ELF-1 (cell line): ENCODE measurements around the gene CUEDC1.

Experiments
- DNase-seq: peaks from one replicate; pipeline ENCODE4 v3.0.0-alpha.2; 2016; ENCODE audit warnings: low read depth, low spot score

The CUEDC1 gene

DNA sequence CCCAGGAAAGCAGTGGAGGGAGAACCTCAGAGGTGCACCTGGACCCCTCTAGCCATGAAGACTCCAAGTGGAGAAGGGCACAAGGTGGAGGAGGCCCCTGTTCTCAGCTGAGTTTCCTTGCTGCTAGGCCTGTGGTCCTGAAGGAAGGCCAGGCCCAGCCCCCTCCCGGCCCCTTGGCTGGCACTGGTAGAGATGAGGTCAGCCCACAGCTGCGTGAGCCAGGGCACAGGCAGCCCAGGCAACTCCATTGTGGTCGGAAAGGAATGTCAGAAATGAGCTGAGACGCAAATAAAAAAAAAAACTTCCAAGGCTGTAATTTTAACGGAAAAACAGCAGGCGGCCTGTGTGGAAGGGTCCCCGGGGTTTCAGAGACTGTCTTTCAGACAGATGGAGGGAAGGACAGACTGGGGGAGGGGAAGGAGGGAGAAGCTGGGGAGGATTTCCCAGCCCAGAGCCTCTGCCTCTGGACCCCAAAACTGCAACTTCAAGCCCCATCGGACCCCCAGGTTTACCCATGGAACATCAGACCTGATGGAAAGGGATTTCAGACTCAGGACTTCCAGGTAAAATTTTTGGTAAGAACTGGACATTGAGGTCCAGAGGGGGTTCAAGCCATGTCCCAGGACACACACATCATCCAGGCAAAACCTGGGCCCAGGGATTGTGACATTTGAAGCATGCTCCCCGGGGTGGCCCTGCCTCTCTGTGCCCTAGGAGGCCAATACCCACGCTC is 79.8 kb downstream of the CUEDC1 start:
- peak; percentile 94 for DNase-seq

- peak; percentile 90 for DNase-seq
These were observed 80.5 kb downstream of the CUEDC1 start for GRCh38 chr17:57874434-57875289.

DNA sequence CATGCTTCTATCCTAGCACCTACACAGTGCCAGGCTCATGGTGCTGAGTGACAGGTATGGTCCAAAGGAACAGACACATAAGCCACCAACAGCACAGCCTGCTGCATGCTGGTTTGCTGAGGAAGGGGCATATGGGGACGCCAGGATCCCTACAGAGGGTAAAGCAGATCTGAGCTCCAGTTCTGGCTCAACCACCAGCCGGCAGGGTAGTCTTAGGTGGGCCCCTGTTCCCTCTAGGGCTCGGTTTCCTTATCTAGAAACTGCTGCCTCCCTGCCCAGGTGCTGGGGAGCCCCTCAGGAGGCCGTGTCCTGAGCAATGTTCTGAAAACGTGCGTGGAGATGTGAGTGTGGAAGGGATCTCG is 81.2 kb downstream of the CUEDC1 start:
- DNase-seq: no peak

DNA sequence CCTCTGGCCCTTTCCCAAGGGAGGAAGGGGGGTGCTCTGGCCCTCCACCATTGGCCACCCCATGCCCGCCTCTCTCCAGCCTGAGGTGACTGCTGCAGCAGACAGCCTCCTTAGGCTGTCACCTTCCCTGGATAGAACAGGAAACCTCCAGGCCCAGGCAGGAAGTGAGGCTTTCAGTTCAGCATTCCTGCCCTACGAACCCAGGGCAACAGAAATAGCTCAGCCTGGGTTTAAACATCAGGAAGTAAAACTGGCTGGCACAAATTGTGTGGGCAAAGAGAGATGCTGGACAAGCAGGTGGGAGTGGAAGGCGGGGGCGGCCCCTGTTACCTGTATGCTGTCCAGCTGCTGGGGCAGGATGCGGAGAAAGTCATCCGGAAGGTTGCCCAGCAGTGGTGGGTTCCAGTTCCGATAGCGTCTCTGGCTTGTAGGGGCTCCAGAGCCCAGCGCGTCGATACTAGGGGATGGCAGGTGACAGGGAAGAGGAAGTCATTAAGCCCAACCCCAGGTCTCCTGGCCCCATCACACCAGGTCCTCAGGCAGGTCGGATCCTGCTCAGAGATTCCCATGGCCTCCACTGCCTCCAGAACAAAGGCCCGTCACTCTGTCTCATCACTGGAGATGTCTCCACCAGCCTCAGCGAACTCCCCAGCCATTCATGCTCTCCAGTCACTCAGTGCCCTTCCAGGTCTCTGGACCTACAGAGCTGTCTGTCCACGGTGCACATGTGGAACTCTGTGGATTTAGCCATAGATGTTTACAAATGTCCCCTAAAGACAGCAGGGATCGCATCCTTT is 81.8 kb downstream of the CUEDC1 start:
- no peak for DNase-seq

DNA sequence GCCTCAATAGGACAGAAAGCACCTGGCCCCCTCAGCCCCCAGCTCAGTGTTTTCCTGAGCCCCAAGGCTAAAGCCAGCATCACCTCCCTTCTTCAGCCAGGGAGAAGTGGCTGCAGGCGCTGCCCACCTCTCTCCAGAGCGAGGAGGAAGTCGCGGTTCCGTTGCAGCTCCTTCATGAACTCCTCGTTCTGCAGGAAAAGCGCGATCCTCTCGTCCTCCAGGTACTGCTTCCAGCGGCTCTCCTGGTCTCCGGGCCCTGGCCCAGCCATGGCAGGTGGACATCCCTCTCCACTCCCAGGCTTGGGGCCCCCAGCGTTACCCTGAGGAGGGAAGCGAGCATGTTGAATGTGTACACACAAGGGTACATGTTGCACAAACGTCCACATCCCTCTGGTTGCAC is 82.7 kb downstream of the CUEDC1 start:
- DNase-seq: no peak

GRCh38 chr17:57871863-57872262 is 83.3 kb downstream of the CUEDC1 start:
- peak; percentile 14 for DNase-seq

- DNase-seq: no peak
These were observed 84.1 kb downstream of the CUEDC1 start for GRCh38 chr17:57871155-57871554.

DNA sequence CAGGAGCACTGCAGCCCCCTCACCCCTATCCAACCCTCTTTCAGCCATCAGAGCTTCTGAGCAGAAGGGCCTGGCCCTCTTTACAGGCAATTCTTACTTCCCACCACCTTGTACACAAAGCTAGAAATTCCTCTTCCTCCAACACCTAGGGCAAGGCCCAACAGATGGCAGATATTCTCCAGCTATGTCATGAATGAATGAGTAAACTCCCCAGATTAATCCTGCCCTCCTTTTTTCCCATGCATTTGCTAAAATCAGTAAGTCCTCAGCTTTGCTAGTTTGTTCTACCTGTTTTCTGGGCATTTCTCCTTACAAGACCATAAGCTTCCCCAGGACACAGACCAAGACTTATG is 85.0 kb downstream of the CUEDC1 start:
- DNase-seq: no peak

DNA sequence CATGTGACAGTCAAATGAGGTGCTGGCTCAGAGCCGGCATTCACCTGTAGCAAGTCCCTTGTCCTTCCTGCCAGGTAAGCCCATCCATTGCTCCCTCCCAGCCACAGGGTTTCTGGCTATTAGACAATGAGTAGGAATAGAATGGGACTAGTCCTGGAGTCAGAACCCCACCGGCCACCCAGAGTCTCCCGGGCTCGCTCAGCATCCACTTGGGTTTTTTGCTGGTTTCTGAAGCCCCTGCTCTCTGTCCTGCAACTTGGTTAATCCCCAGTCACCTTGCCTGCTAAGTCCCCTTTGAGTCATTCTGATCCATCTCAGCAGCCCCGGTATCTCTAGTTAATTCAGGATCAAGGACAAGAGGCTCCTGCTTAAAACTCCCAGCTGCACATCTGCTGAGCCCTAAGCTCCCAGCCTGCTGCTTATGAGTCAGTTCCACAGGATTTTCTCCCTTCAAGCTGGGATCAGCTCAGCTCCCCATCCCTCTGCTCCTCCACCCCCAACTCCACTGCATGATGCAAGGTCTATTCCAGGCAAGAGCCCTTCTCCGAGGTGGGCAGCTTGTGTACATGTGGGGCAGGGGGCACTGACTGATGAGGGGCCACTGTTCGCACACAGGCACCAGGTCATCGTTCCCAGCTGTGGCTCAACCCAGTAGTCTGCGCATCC is 85.5 kb downstream of the CUEDC1 start:
- peak; percentile 51 for DNase-seq

- DNase-seq: no peak
These were observed 86.1 kb downstream of the CUEDC1 start for GRCh38 chr17:57868910-57869616.

- peak; percentile 88 for DNase-seq
These were observed 87.0 kb downstream of the CUEDC1 start for GRCh38 chr17:57868007-57868909.

DNA sequence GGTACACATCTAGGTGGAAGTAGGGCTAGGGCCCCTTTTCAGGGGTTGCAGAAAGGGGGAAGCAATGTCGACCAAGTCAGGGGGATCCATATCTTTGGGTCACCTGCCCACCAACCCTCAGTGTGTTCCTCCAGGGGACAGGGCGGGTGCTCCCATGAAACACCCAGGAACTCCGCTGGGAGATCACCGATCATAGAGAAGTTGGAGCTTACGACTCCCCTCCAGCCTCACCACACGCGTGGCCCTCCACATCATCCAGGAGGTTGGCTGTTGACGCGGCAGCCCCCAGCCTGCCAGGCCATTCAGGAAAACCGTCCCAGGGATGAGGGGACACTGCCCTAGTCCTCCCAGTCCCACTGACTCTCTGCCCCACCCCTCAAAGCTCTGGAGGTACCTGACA is 88.1 kb downstream of the CUEDC1 start:
- no peak for DNase-seq

- DNase-seq: no peak
These were observed 88.5 kb downstream of the CUEDC1 start for GRCh38 chr17:57866723-57867122.

DNA sequence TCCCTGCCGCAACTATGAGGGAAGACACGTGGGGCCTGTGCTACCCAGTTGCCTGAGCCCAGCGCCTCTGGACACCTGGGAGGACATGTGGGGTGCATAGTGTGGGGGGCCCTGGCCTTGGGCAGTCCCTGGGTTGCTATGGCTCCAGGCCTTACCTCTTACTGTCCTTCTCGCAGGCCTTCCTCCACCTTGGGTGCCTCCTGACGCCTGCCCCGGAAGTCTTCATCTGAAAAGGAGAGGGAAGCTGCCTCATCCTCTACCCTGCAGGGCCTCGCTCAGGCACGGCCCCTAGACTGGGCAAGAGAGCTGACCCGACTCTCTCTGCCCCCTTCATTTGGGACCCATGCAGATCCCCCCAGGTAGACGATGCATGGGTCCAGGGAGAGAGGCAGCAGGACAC is 88.9 kb downstream of the CUEDC1 start:
- no peak for DNase-seq

DNA sequence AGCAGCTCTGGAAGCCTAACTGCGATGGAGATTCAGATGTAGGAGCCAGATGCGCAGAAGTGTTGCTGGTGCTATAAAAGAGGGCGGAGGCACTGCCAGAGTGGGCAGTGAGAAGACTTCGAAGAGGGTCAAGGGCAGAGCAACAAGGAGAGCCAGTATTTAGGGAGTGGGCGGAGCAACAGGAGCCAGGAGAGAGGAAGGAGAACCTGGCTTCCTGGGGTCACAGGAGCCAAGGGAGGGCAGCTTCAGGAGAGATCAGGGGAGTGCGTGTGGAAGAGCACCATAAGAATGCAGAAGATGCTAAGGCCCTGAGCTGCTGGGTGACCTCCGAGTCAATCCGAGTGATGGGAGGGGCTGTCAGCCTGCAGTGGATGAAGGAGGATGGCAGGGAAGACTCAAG is 90.9 kb downstream of the CUEDC1 start:
- no peak for DNase-seq

GRCh38 chr17:57862694-57863667 is 92.2 kb downstream of the CUEDC1 start:
- peak; percentile 52 for DNase-seq

DNA sequence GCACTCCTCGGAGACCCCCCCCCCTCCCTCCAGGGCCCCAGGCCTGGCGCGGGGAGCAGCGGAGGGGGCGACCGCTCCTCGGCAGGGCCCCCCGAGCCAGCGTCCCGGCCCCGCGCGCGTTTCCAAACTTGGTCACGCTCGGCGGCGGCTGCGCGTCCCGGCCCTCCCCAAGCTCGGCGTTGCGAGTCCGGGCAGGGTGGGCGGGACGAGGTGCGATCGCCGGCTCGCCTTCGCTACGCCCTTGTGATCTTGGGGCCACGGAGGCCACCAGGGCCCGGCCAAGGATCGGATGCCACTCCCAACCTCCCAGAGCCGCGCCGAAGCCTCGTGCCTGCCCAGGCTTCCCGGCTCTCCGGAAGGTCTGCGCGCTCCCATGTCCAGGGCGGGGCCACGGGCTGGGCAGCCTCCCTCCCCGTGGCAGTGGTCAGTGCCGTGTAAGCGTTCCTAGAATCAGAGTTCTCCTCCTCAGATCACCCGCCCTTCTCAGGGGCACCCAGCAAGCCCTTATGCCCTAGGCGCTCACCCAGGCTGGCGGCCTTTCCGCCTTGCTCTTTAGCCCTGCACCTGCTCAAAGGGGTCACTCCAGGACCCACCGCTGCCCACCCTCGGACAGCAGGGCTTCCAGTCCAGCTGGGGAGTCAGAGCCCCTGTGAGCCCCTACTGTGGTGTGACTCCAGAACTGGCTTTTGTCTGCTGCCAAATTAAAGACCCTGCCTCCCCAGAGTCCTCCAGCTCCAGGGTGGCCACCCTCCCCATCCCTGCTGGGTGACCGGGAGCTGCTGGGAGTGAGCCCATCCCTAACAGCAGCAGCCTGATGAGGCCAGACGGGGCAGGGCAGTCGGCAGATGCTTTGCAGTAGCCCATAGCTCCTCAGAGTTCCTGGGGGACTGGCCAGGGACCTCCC is 93.2 kb downstream of the CUEDC1 start:
- DNase-seq: peak; percentile 38
